GM18858 (cell line): Measurements from ENCODE around the gene LCE1C.

Experiments used
- ATAC-seq: cut with Tn5 transposase; IDR thresholded peaks from one replicate; pipeline ENCODE4 v1.9.1; 2021; ENCODE audit not compliant: unreplicated experiment

The LCE1C gene, protein sequence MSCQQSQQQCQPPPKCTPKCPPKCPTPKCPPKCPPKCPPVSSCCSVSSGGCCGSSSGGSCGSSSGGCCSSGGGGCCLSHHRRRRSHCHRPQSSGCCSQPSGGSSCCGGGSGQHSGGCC

DNA sequence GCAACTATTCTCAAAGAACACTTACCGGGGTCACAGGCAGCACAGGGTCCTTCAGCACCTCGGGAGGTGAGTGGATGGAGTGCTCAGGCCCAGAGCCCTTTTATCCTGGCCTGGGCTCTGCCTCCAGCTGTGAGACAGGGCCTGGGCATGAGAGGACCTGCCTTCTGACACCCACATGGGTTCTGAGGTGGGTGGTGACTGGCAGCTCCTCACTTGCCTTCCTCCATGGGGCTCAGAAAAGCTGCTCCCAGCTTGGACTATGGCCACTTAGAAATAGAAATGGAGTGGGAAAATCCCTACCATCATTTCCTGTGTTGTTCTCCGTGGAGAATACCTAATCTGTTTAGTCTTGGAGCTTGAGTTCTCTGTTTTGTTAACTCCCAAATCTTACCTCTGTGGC is at the start of gene LCE1C:
TSS of gene LCE1C (minus strand) at position 76 of the 400 bp plus-strand sequence. CDS start 1,173 bp downstream, outside the sequence.
- ATAC-seq: no peak

DNA sequence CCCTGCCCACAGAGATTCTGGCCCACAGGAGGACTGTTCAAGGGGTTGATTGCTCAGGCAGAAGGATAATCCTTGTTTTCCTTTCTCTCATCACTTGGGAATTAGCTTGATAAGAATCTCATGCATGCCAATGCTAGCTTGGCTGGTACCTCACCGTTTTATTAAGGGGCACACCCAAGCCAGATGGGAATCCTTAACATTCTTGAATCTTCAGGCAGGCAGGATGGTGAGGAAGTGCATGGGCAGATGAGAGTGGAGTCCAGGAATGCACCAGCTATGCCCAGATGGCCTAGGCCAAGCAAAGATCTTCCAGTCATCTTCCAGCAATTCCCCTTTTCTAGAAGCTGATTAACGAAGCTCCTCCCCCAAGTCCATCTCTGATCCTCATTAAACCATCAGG is 49.2 kb upstream of the LCE1C start:
- no peak for ATAC-seq

DNA sequence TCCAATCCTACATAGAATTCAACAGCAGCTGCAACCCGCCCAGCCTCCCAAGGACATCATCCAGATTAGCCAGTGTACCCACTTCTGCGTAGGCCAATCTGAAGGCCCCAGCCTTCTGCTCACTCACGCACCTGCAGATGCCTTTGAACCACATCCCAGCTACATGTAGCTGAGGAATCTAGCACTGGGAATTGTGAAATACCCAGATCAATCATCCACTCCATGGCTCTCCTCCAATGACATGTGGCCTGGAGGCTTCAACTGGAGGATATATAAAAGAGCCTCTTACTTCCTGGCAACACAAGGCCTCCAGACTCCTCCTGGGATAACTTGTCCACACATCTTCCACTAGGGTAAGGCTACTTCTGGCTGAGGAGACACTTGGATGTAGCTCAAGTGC is 36.1 kb upstream of the LCE1C start, which contains the start of gene LCE6A:
TSS of gene LCE6A (plus strand) at position 301 of the 400 bp plus-strand sequence. CDS start 665 bp downstream, outside the sequence.
- ATAC-seq: no peak

DNA sequence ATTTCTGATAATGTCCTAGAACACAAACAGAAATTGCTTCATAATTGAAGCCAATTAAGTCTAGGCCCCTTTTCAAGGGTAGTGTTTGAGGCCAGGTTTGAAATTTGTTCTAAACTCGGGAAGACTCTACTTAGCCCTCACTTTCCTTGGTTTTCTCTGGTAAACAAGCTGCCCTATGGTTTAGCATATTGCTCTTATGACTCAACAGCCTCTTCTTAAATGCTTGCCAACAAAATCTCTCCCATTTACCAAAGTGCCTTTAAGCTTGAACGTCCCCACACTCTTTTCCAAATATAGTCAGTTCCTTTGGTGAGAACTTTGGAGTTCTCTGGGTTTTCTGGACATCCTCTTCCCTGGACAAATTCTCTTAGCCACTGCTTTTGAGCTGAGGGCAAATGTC is 30.4 kb upstream of the LCE1C start:
- no peak for ATAC-seq

DNA sequence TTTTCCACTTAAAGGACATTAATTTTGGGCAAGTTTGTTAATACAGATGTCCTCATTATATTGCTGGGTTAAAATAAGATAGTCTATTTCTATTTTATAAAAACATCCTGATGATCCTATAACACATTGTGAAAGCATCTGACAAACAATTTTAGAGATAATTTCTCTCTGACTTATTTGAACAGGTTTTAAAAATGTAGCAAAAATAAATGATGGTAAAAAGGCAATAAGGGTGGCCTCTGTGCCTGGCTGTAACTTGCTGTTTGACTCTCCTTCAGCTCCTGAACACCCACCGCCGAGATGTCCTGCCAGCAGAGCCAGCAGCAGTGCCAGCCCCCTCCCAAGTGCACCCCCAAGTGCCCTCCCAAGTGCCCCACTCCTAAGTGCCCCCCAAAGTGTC is 20.7 kb upstream of the LCE1C start, which contains the start of gene LCE1A:
TSS of gene LCE1A (plus strand) at position 301 of the 400 bp plus-strand sequence. CDS start at position 301, 0 bp downstream.
- no peak for ATAC-seq

DNA sequence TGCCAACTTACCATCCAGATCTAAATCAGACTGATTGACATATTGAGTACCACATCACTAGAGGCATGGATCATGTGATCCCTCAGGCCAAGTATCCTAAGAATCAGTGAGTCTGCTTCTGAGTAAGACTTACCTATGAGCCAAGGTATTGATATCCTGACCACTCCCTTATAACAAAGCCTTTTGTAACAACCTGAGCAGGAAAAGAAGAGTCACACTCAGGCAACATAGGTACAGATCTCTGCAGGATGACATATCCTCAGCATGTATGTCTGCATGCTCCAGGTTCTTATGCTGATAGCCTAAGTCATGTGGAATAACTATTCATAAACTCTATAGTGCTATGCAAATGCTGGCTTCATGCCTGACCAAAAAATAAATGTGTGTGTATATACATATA is 18.5 kb upstream of the LCE1C start:
- no peak for ATAC-seq

DNA sequence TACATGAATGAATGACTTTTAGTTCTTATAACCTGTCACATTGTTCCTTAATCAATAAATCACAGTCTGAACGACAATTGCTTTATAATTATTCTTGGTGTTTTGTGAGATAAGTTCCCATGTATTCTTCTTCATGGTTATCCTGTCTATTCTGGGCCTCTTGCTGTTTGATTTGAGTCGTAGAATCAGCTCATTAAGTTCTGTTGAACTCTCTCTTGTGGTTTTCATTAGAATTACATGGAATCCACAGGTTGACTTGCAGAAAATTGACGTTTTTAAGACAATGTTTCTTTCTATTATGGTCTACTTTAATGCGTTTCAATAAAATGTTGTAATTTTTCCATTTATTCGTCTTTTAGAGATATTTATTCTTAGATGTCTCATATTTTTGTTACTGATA is 16.8 kb upstream of the LCE1C start:
- no peak for ATAC-seq

DNA sequence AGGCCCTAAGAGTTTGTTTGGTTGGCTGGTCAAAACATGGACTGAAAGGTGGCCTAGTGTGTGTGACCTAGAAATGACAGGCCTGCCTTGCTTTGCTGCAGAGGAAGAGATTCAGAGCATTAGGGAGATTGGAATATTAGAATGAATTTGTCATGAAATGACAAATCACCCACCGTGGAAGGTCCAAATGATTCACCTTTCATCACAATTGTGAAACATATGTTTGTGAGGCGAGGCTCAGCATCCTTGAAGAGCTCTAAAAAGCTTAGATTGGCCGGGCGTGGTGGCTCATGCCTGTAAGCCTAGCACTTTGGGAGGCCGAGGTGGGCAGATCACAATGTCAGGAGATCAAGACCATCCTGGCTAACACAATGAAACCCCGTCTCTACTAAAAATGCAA is 10.9 kb upstream of the LCE1C start:
- ATAC-seq: no peak

DNA sequence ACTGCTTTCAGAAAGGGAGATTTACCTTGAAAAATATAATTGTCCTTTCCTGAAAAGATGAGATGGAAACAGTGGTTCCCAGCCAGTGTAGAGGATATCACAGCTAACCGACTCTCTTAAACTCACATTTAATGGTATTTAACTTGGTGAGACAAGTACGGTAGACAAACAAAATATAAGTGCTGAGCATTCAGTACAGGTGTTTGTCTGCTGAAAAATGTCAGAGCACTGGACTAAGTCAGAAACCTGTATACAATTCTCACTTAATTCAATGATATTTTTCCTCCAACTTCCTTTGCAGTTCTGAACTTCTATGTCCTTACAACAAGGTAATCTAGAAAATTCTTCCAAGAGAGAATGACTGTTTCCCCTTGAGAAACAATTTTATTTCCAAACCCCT is 5.2 kb upstream of the LCE1C start, which contains the start of gene LCE1B:
TSS of gene LCE1B (plus strand) at position 301 of the 400 bp plus-strand sequence. CDS start 476 bp downstream, outside the sequence.
- ATAC-seq: no peak

DNA sequence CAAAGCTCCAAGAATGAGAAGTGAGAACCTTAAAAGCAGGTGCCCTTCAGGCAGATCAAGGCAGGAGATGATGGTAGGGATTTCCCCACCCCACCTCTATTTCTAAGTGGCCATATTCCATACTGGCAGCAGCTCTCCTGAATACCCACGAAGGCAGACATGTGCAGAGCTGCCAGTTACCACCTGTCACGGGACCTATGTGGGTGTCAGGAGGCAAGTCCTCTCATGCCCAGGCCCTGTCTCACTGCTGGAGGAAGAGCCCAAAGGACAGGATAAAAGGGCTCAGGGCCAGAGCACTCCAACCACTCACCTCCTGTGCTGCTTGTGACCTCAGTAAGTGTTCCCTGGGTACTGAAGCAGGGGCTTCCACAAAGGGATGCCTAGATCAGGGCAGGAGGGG is 4.6 kb upstream of the LCE1C start:
- no peak for ATAC-seq

DNA sequence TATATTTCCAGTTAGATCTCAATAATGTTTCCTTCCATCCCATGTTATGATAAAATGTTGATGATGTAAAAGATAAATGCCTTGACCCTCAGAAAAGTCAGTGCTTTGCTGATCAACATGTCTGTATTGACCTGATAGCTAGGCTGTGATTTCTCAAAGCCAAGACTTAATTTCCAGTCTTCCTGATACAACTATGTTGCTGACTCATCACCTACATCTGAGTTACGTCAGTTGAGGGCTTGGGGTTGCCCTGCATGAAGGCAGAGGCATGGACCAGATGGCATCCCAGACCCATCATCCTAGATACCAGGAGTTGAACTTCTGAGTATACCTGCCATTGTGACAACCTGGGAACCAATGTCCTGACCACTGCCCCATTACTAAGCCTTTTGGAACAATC is 5.1 kb downstream of the LCE1C start:
- no peak for ATAC-seq

DNA sequence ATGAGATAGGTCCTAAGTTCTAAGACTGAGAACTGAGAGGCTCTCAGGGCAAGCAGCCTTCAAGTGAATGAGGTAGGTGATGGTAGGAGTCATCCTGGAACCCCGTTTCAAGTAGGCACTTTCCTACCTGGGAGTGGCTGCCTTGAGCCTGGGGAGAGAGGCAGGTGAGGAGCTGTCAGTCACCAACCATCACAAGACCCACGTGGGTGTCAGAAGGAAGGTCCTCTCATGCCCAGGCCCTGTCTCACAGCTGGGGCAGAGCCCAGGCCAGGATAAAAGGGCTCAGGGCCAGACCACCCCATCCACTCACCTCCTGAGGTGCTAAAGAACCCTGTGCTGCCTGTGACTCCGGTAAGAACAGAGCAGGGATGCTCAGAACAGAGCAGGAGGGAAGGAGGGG is 10.0 kb downstream of the LCE1C start, which contains the start of gene LCE1D:
TSS of gene LCE1D (plus strand) at position 301 of the 400 bp plus-strand sequence. CDS start 1,074 bp downstream, outside the sequence.
- no peak for ATAC-seq

DNA sequence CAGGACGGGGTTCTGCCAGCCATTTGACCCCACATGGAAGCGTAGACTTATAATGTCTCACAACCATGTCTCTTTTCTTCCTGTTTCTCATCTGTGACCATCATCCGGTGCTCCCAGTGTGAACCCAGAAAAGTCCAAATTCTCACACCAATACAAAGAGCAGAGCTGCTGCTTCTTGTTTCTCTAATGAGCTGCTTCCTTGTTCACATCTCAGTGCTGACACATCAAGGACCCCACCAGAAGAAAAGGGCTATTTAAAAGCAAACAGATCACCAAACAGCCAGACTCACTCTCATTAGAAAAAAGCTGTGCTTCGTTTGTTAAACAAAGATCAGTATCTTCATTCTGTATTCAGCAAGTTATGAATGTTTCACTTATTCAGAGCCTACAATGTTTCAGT is 10.8 kb downstream of the LCE1C start:
- no peak for ATAC-seq

DNA sequence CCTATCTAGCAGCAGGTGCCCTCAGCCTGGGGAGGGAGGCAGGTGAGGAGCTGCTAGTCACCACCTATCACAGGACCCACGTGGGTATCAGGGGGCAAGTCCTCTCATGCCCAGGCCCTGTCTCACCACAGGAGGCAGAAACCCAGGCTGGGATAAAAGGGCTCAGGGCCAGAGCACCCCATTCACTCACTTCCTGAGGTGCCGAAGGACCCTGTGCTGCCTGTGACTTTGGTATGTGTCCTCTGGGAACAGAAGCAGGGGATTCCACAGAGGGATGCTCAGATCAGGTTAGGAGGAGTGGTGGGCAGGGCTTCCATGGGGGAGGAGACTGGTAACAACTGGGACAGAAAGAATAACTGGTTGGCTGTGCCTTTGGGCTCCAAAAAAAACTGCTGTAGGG is 20.4 kb downstream of the LCE1C start, which contains the start of gene LCE1E:
TSS of gene LCE1E (plus strand) at position 181 of the 400 bp plus-strand sequence. CDS start 1,043 bp downstream, outside the sequence.
- no peak for ATAC-seq

DNA sequence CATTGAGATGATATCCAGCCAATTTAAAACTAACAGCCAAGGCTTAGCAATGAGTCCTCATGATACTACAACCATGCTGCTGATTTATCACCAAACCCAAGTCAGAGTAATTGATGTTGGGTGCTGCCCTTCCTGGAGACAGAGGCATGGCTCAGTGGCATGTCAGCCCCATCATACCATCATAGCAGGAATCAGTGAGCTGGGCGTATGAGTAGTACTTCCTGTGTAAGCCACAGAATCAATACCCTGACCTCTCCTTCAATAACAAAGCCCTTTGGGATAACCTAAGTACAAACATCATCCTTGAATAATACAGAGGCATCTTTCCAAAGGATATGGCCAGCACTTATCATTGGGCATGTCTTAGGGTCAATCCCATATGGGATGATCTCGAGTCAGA is 23.4 kb downstream of the LCE1C start:
- no peak for ATAC-seq

DNA sequence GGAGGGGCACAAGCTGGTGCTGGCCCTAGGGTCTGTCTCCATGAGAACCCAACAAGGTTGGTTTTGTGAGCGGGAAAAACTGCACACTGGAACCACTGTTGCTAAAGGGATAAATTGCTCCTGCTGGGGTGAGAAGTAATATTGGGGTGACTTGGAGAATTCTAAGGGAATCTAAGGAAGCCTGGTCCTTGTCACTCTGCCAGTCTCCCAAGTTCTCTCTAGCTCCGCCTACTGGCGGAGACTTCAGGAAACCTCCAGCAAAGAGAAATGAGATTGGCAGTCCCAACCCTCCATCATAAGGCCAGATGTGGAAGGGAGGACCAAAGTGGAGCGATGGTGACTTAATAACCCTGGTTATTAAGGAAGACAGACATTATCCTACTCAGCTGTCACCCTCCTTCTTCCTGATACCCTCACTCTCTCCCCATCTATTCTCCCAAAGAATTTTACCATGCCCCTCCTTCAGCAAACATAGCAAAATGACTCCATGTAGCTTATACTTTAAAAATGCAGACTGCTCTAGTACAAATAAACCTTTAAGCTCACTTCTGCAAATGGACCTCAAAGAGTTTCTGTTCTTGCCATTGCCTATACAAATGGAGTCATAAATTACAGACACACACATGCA is 28.8 kb downstream of the LCE1C start:
- ATAC-seq: no peak

DNA sequence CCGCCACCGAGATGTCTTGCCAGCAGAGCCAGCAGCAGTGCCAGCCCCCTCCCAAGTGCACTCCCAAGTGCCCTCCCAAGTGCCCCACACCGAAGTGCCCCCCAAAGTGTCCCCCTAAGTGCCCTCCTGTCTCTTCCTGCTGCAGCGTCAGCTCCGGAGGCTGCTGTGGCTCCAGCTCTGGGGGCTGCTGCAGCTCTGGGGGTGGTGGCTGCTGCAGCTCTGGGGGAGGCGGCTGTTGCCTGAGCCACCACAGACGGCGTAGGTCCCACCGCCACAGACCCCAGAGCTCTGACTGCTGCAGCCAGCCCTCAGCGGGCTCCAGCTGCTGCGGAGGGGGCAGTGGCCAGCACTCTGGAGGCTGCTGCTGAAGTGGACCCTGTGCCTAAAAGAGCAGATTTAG is 30.1 kb downstream of the LCE1C start:
- ATAC-seq: no peak

DNA sequence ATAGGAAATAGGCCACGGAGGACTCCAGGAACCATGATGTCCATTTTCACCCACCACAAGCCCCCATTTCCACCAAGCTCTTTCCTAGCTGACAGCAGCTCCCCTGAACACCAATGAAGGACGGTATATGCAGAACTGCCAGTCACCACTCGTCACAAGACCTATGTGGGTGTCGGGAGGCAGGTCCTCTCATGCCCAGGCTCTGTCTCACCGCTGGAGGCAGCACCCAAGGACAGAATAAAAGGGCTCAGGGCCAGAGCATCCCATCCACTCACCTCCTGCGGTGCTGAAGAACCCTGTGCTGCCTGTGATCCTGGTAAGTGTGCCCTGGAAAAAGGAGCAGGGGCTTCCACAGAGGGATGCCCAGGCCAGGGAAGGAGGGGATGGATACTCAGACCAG is 31.6 kb downstream of the LCE1C start, which contains the start of gene LCE1F:
TSS of gene LCE1F (plus strand) at position 266 of the 400 bp plus-strand sequence. CDS start 1,232 bp downstream, outside the sequence.
- ATAC-seq: no peak

DNA sequence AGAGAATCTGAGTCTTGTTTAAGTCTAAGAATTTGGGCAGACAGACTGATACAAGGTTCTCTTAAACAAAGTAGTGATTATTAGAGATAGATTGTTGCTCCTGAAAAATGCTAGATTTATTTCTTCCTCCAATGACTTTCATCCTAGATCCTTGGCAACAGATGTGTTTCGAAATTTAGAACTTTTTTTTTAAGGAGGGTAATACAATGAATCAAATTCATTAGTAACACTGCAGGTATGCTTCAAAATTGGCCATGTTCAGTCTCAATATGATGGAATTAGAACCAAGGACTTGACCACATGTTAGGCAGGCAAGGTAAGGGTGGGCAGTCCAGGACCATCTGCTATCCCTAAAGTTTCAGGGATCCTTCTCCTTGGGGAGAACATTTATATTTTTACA is 36.0 kb downstream of the LCE1C start:
- no peak for ATAC-seq

DNA sequence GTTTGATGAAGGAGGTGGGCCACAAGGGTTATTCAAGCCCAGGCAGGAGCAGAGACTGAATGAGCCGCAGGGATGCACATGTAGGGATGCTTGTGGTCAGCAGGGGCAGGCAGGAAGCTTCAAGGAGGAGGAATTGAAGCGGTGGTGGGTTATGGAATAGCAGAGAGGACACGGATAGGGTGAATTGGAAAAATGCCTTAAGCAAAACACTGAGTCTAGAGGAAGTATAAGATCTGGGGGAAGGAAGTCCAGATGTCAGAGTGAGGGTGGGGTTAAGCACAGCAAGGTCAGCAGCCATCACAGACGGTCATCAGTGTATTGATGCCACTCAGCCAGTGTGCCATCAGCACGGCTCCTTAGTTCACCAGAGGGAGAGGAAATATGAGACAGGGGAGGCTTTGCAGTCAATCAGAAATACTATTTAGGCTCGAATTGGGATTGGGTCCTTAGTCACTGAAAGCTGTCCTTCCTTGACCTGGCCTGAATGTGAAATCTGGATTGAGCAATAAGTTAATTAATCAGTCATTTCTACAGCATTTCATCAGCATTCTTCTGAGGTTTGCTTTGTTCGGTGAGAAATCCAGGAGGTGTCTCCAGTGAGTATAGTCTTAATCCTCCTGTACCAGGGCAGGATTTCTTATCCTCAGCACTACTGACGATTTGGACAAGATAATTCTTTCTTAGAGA is 37.5 kb downstream of the LCE1C start:
- ATAC-seq: no peak

DNA sequence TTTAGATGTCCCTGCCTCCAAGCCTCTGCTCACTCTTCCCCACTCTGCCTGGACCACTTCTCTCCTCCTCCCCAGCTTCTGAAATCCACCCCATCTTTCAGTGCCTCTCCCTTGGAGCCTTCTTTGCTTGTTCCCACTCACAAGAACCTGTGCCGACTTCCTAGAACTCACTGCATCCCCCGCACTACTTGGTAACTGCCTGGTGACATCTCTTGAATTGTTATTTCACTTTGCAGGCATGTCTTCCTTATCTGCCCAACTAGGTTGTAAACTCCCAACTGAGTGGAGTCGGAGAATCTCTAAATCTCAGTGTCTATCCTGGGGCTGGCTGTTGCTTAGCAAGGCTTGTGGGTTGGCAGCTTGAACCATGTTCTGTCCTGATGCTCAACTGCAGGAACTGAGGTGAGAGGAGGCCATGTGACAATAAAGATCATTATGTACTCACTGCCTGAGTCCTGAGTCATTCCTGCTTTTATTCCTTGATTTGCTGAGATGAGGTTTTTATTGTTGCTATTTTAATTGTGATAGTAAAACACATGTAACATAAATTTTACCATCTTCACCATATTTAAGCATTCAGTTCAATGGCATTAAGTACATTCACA is 44.7 kb downstream of the LCE1C start:
- no peak for ATAC-seq
